HG02885 (cell line): ENCODE results near the gene NEO1.
A peak's percentile ranks its signal among the peaks of the same experiment; 100 is the strongest.

Source experiments
- ATAC-seq: cut with Tn5 transposase; IDR thresholded peaks from one replicate; pipeline ENCODE4 v1.9.1; 2021; ENCODE audit warnings: mild to moderate bottlenecking; ENCODE audit not compliant: unreplicated experiment, poor library complexity

Gene NEO1

GRCh38 chr15:73051807-73052652, at the start of gene NEO1:
TSS of gene NEO1 (plus strand) at chr15:73052463. CDS start at chr15:73052676, 213 bp downstream.
- ATAC-seq, result peak; percentile 68

GRCh38 chr15:73004462-73004861, 47.8 kb upstream of the NEO1 start:
- ATAC-seq, result no peak

GRCh38 chr15:73005032-73005431, 47.2 kb upstream of the NEO1 start:
- ATAC-seq, result no peak

- ATAC-seq, result no peak
Observed at GRCh38 chr15:73005446-73005845, 46.8 kb upstream of the NEO1 start.

- no peak for ATAC-seq
Observed at GRCh38 chr15:73006523-73006922, 45.7 kb upstream of the NEO1 start.

- no peak for ATAC-seq
Observed at GRCh38 chr15:73009066-73010056, 42.9 kb upstream of the NEO1 start.

- ATAC-seq, result no peak
Observed at GRCh38 chr15:73010154-73011152, 41.8 kb upstream of the NEO1 start.

- no peak for ATAC-seq
Observed at GRCh38 chr15:73014904-73015303, 37.4 kb upstream of the NEO1 start.

- ATAC-seq, result no peak
Observed at GRCh38 chr15:73015493-73015892, 36.8 kb upstream of the NEO1 start.

GRCh38 chr15:73017987-73018386, 34.3 kb upstream of the NEO1 start:
- ATAC-seq, result no peak

GRCh38 chr15:73019154-73019553, 33.1 kb upstream of the NEO1 start:
- no peak for ATAC-seq

- ATAC-seq, result no peak
Observed at GRCh38 chr15:73019601-73020146, 32.6 kb upstream of the NEO1 start.

GRCh38 chr15:73021139-73021621, 31.1 kb upstream of the NEO1 start:
- ATAC-seq, result no peak

GRCh38 chr15:73022161-73022560, 30.1 kb upstream of the NEO1 start:
- ATAC-seq, result no peak

- no peak for ATAC-seq
Observed at GRCh38 chr15:73023071-73023470, 29.2 kb upstream of the NEO1 start.

- ATAC-seq, result no peak
Observed at GRCh38 chr15:73024168-73024567, 28.1 kb upstream of the NEO1 start.

GRCh38 chr15:73026511-73027054, 25.7 kb upstream of the NEO1 start:
- no peak for ATAC-seq

- ATAC-seq, result no peak
Observed at GRCh38 chr15:73028031-73028430, 24.2 kb upstream of the NEO1 start.

GRCh38 chr15:73028831-73029451, 23.3 kb upstream of the NEO1 start:
- no peak for ATAC-seq
